NCI-H187 treated with DMSO at 0.1 percent for 48 hours (cell line): ENCODE results near the gene PPP1R13L.

ENCODE experiments used
- DNase-seq: peaks from one replicate; lab custom pipeline; 2025; lab: John Stamatoyannopoulos, UW

PPP1R13L gene, protein sequence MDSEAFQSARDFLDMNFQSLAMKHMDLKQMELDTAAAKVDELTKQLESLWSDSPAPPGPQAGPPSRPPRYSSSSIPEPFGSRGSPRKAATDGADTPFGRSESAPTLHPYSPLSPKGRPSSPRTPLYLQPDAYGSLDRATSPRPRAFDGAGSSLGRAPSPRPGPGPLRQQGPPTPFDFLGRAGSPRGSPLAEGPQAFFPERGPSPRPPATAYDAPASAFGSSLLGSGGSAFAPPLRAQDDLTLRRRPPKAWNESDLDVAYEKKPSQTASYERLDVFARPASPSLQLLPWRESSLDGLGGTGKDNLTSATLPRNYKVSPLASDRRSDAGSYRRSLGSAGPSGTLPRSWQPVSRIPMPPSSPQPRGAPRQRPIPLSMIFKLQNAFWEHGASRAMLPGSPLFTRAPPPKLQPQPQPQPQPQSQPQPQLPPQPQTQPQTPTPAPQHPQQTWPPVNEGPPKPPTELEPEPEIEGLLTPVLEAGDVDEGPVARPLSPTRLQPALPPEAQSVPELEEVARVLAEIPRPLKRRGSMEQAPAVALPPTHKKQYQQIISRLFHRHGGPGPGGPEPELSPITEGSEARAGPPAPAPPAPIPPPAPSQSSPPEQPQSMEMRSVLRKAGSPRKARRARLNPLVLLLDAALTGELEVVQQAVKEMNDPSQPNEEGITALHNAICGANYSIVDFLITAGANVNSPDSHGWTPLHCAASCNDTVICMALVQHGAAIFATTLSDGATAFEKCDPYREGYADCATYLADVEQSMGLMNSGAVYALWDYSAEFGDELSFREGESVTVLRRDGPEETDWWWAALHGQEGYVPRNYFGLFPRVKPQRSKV

DNA sequence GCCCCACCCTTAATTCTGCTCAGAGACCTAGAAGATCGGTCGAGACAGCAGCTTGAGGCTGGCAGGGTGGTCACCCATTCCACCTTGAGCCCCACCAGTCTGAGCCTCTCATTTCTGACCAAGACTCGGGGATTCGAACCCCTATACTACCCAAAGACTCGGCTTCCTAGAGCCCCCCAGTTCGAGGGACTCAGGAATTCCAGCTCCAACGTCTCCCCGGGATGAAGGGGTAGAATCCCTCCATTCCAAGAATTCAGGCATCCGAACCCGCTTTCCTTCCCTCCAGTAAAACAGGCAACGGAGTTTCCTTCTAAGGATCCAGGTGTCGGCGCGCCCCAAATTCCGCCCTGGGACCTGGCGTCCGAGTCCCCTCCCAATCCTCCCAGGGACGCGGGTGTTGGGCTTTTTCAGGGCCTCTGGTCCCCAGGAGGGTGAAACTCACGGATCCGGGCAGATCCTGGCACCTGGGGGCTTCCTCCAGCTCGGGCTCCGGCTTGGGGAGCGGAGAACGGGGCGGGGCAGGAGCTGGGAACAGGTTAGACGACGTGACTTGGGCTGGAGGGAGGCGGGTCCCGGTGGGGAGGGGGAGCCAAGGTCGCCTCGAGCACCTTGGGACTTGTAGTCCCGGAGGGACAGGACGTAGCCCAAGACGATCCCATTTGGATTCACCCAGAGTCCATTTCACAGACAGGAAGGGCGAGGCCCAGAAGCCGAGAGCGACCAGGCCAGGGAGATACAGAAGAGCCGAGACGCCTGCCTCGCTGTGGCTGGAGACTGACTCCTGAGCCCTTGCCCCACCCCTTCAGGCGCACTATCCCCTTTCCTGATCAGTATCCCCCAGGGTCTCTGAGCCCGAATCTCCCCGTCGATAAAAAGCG is at the start of gene PPP1R13L:
Gene PPP1R13L (minus strand): TSS at position 513 of the 878 bp plus-strand sequence. CDS start 6,751 bp downstream, outside the sequence.
- DNase-seq = peak; percentile 54

DNA sequence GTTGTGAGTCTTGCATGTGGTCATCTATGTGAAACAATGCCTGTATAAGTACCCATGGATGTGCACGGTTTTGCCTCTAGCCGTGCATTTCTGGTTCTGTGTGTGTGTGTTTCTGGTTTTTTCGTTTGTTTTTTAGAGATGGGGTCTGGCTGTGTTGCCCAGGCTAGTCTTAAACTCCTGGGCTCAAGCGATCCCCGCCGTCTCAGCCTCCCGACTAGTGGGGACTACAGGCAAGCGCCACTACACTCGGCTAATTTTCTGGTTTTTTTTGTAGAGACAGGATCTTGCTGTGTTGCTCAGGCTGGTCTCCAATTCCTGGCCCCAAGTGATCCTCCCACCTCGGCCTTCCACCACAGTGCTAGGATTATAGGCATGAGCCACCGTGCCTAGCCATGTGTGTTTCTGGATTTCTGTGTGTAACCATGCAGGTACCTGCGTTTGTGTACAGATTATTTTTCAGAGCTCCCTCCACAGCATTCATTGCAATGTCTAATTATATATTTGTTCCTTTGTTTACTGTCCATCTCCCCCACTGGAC is 47.0 kb upstream of the PPP1R13L start:
- no peak for DNase-seq

DNA sequence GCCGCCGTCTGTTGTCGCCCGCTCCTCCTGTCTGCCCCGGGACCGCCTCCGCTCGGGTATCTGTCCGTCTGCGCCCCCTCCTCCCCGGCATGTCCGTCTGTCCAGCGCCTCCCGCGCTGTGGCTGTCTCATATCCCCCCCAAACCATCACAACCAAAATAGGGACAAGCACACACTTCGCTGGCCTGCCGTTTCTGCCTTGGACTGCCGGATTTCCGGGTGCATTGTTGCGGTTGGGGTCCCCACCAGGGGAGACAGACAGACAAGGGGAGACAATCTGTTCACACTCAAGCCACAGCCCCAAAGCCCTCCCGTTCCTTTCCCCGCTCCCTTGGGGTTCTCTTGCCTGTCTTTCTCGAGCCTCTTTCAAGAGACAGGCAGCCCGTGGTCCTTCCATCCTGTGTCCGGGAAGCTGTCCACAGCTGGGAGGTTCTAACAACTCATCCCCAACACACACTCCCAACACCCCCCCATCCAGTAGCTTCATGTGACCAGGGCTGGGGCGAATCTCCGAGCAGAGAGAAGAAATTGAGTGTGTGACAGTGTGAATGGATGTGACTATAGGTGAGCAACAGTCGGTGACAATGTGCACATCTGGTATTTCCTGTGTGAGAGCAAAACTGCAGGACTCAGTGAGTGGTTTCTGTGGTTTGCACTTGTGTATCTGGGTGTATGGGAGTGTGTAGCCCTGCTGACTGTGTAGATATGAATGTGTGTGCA is 46.4 kb upstream of the PPP1R13L start:
- no peak for DNase-seq

DNA sequence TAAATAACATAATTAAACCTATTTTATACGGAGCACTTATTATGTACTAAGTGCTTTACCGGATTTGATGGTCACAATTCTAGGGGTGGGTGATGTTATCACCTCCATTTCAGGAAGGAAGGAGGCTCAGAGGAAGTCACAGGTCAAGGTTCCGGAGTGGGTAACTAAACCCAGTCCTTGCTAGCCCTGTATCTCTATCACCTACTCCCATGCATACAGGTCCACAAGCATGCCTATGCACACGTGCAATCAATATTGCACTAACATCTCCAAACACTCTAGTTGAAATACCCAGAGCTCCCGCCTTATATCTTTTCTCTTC is 45.1 kb upstream of the PPP1R13L start:
- DNase-seq = no peak

DNA sequence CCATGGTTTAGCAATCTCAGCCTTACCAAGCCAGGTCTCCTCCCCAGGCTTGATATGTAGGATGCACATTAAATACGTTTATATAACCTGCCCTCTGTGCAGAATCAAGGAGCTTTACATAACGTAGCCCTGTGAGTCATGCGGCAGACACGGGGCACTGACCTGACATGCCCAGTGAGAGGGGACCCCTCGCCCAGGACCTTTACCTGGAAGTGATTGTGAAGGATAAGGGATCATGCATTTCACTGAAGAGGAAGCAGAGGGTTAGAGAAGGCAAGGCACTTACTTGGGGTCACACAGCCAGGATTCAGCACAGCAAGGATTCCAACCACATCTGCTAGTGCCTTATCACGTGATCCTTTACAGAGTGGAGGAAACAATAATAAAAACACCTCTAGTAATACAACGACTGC is 44.0 kb upstream of the PPP1R13L start:
- DNase-seq = no peak

DNA sequence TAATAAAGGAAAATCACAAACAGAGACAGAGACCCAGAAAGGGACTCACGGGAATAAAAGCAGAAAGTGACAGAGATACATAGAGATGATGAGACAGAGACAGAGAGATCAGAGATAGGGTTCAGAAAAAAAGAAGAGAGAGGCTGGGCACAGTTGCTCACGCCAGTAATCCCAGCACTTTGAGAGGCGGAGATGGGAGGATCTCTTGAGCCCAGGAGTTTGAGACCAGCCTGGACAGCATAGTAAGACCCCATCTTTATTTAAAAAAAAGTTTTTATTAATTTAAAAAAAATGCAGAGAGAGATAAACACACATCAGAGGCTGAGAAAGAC is 43.5 kb upstream of the PPP1R13L start:
- no peak for DNase-seq

DNA sequence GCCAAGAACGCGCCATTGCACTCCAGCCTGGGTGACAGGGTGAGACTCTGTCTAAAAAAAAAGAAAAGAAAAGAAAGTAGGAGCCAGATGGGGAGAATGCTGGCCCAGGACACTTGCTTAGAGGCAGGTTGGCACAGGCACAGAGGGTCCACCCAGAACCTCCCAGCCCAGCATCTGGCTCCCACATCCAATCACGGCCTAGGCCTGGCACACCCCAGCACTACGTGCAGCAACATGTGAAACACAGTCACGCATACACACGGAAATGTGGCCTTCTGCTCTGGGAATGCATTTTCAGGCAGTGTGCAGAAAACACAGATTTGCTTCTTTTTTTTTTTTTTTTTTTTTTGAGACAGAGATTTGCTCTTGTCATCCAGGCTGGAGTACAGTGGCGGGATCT is 42.1 kb upstream of the PPP1R13L start:
- DNase-seq = no peak

DNA sequence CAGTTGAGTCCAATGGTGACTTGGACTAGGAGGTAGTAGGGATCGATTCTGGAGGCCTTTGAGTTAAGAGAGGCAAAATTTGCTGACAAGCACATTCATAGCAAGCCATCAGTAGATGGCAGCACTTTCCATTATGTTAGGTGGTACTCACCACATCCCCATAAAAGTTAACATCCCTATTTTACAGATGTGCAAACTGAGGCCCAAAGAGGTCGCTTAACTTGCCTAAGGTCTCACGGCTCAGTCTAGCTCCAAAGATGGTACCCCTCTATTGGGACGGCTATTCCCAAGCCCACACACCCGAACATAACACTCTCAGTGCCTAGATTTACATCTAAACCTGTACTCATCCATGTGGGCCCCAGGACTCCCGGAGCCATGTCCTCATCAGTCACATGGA is 41.4 kb upstream of the PPP1R13L start:
- DNase-seq = no peak

DNA sequence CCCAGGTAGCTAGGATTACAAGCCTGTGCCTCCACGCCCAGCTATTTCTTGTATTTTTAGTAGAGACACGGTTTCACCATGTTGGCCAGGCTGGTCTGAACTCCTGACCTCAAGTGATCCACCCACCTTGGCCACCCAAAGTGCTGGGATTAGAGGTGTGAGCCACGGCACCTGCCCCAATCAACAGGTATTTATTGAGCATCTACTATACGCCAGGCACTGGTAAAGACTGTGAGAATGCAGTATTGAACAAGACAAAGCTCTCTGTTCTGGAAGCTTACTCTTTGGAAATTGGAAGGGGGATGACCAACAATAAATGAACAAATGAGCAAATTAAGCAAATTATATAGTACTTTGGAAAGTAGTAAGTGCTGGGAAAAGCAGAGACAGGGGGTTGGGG is 40.3 kb upstream of the PPP1R13L start:
- no peak for DNase-seq

DNA sequence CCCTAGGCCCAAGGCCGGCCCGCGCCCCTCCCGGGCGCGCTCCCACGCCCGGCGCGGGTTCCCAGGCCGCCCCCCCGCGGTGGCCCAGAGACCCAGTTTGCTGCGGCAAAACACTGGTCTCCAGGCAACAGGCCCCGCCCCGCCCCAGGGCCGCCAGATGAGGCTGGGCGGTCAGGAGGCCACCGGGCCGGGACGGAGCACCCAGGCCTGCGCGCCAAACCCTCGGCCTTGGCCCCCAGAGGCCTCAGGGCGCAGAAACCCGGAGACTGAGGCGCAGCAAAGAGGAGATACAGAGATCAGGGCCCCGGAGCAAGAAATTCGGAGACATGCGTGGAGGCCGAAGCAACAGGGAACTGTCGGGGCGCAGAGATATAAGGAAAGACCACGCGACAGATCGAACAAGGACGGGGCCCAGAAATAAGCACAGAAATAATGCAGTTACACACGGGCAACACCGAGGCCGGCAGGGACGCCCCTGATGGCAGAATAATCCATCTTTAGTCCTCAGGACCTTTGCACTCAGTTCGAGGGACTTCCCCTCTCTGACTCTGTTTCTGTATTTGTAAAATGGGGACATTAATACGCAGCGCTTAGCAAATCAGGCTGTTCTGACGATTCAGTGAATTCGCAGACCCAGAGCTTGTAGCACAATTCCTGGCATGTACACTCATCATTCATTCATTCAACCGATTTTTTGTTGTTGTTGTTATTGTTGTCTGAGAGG is 39.6 kb upstream of the PPP1R13L start:
- no peak for DNase-seq

DNA sequence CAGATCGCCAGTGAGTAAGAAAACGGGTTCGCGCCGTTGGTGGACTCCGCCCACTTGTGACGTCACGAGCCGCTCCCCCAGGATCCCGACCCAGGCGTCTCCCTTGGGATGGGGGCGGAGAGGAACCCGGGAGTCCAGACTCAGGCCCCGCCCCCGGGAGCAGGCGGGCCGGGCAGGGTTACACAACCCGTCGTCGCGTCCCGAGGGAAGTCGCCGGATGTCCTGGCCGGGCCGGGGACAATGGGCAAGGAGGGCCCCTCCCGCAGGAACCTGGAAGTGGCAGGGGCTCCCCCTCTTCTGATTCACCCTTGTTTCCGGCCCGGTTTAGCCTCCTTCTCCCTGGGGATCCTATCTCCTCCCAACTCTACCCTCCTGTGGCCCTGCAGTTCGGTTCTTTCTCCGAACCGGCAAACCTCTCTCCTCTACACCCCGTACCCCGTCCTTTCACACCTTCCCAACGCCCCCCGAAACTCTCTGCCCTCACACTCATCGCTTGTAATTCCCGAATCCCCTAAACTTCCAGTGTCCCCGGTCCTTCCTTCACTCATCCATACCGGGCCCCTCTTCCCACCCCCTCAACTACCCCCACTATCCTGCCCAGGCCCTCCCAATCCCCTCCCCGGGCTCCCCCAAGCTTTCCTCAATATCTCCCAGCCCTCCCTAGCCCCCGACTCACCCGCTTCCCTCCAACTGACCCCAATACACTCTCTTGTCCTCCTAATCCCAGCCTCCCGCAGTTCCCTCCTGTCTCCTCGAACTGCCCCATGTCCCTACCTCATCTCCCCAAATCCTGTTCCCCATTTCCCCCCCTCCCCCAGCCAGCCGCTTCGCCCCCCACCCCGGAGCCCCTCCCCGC is 38.8 kb upstream of the PPP1R13L start:
- no peak for DNase-seq

DNA sequence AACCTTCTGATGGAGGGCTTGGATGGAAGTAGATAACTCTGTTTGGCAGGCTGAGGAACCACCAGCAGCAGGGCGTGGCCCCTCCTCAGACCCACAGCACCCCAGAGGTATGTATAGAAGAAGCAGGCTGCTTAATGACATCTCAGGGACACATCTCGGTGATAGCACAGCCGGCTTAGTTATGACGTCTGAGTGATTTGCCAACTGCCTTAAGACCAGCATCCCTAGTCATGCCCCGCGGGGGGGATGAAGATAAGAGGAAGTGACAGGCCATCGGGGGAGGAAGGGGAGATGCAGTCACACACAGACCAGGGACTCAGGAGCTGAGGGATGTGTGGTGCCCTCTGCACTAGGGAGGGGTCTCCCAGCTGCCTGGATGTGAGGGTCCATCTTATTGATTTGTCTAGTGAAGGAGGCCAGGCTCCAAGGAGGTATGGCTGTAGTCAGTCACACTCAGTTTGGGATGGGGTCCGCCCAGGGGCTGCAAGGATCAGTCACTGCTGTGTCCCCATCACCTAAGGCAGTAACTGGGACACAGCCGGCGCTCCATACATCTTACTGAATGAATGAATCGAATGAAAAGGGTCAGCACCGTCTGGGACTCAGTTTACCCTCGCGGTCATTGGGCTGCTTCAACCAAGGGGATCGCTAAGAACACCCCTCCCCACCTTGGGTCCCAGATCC is 38.1 kb upstream of the PPP1R13L start:
- DNase-seq = no peak

DNA sequence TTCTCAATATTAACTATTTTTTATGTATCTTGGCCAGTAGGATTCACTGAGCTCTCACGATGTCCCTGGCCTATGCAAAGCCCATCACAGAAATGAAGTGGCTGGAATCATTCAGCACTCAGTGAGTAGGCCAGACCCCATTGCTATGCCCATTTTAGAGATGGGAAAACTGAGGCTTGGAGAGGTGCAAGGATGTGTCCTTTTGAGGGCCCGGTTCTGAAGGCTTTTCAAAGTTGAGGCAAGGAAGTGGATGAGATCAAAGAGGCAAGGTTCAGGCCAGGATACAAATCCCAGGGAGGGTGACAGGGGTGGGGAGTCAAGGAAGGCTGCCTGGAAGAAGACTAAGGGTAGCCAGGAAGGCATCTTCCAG is 37.5 kb upstream of the PPP1R13L start:
- DNase-seq = no peak

DNA sequence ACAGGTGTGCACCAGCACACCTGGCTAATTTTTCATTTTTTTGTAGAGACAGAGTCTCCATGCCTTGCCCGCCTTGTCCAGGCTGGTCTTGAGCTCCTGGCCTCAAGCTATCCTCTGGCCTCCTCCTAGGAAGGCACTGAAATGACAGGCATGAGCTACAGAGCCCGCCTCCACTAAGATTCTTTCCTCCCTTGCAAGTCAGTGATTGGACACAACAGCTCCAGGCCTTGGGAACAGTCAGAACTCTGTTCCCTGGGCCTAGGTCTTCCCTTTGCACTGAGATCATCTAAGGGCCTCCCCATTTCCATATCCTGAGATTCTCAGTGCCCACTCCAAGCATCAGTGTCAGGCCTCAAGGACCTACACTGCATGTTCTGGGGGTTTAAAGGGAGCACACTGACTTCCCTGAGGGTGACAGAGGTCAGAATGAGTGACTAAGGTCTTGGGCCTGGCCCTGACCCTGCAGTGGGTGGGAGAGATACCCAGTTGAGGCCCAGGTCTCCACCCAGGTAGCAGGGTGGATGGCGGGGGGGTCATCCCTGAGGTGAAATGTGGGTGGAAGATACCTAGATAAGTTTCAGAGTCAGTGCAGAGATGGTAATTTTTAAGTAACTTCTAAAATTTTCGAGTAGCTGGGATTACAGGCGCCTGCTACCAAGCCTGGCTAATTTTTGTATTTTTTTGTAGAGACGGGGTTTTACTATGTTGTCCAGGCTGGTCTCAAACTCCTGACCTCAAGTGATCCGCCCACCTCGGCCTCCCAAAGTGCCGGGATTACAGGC is 36.2 kb upstream of the PPP1R13L start:
- no peak for DNase-seq

DNA sequence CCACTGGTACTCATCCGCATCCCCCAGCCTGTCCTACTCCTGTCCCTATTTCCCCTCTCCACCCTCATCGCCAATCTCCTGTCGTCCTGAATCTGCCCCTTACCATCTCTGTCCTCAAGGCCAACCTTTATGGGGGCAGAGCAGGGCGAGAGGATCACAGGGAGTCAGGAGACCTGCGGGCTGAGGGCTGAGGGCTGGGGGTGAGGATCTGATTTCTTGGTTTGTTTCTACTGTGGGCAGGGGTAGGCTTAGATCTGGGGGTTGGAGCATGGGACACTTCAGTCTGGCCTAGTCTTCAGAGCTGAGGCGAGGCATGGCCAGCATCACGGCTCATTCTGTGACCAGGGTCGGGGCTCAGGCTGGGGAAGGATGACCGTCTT is 35.4 kb upstream of the PPP1R13L start:
- no peak for DNase-seq

DNA sequence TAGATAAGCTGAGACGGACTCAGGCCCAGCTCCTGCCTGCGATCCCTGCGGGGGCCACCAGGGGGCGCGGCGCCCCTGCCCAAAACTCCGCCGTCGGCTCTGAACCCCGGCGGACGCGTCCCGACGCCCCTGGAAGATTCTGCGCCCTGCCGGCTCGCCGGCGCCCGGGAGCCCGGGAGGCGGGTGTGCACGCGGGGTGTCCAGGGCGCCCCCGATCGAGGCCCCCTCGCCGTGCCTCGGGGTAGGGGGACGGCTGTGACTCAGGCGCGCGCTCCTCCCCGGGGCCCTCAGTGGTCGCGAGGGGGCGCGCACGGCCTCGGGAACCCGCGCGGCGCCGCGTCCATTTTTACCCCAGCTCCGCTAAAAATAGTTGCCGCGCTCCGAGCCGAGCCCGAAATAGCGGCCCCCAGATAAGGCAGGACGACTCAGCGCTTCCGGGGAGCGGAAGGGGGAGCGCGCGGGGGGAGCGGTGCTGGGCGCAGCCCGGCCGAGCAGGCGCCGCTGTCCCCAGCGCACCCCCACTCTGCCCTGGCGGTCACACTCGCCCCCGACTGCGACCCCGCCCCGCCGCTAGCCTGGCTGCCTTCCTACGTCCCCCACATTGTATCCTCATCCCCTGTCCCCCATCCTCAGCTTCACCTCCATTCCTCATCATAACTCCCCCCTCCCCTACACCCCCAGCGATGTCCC is 34.8 kb upstream of the PPP1R13L start:
- DNase-seq = no peak

DNA sequence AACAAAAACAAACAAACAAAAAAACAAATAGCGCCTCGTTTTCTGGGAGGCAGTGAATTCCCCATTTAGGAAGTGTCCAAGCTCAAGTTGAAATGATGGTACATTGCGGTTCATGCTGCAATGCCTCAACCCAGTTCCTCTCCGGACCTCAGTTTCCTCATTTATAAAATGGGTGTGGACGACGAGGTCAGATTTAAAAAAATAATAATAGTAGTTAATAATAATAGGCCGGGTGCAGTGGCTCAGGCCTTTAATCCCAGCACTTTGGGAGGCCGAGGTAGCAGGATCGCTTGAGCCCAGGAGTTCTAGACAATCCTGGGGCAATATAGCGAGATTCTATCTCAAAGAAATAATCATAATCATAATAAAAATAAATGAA is 34.3 kb upstream of the PPP1R13L start:
- no peak for DNase-seq

DNA sequence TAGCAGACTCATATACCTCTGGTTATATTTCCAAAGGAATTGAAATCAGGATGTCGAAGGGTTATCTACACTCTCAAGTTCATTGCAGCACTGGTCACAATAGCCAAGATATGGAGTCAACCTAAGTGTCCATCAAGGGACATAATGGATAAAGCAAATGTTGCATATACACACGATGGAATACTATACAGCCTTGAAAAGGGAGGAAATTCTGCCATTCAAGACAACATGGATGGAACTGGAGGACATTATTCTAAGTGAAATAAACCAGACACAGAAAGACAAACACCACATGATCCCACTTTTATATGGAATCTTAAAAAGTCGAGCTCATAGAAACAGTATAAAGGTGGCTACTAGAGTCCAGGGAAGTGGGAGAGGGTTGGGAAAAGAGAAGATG is 32.5 kb upstream of the PPP1R13L start:
- no peak for DNase-seq
